Stimulated activated CD8-positive, alpha-beta memory T cell treated with anti-CD3 and anti-CD28 coated beads, Interleukin-2, amount 100 ng/mL, for 48 hours (primary cell): ENCODE results near the gene ORMDL3.

Experiments
- DNase-seq, 2 donors: peaks; one replicate each; pipeline ENCODE4 v3.0.0-alpha.2; 2020; ENCODE audit warnings: low read depth in 2 of 2

ORMDL3 gene

DNA sequence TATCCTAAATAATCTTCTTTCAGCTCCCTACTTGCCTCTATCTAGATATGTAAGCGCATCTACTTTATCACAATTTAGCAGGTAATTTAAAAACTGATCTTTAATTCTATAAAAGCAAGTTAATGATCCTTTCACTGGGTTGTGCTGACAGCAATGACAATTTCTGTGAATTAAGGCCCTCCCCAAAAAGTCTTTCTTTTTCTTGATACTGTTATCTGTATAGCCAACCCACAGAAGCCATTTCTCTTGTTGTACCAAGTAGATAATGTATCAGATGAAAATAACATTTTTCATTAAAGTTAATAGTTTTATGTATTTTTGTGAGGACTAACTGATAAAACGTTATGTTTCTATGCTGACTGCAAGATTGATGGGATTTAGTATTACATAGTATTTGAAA is 55.6 kb downstream of the ORMDL3 start:
- DNase-seq, result no peak
